GM12891 (cell line): ENCODE data around the gene MRGPRG.

Experiments used
- POLR2A ChIP-seq: IDR thresholded peaks from 2 replicates; pipeline ENCODE4 v1.6.1; 2011; ENCODE audit warnings: low read depth, low read length, control low read depth
- POLR2AphosphoS5 ChIP-seq: IDR thresholded peaks from 2 replicates; pipeline ENCODE4 v1.6.1; 2011; ENCODE audit warnings: low read depth, low read length, control low read depth
- POU2F2 ChIP-seq: IDR thresholded peaks from 2 replicates; pipeline ENCODE4 v1.6.1; 2011; ENCODE audit warnings: low read depth, mild to moderate bottlenecking, control low read depth, low read length, moderate library complexity

DNA sequence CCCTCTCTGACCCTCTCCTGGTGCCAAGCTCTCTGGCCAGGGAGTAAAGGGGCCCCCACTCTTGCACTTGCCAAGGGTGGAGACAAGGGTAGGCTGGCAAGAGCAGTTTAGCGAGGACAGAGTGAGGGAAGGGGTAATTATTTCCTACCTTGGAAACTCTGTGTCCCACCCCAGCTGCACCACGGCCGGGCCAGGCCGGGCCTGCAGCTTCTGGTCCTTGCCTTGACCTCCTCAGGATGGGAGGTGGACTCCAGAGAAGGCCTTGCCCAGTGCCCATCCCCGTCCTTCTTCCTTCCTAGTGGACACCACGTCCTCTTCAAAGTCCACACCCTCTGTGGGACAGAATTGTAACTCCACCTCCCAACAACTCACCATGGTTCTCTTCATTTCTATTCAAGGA is 35.1 kb downstream of the MRGPRG start:
- TF ChIP-seq POLR2A (no peak), POLR2AphosphoS5 (no peak), POU2F2 (no peak)
